Activated naive CD4-positive, alpha-beta T cell treated with anti-CD3 and anti-CD28 coated beads, Interleukin-2, amount 50 U/mL, for 16 hours (primary cell): Measurements from ENCODE around the gene TRIM72.
"Not testable (repeated sequence)": the region's sequence is repeated elsewhere in the genome, so short reads cannot be mapped to it uniquely, and the experiment has no call there.

ENCODE experiments used
- DNase-seq: peaks from one replicate; pipeline ENCODE4 v3.0.0-alpha.2; 2020

Gene TRIM72

DNA sequence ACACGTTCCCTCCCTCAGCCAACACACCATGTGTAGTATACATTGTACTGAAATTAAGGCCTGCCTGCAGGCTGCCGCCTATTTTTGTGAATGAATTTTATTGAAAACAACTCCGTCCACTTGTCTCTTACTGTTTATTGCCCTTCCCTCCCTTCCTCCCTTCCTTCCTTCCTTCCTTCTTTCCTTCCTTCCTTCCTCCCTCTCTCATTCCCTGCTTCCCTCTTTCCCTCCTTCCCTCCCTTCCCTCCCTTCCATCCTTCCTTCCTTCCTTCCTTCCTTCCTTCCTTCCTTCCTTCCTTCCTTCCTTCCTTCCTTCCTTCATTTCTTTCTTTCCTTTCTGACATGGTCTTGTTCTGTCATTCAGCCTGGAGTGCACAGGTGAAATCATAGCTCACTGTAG, 48.2 kb downstream of the TRIM72 start:
- DNase-seq: no peak

- DNase-seq: peak; percentile 68
Measured at GRCh38 chr16:31265329-31266245, 51.7 kb downstream of the TRIM72 start.

- DNase-seq: no peak
Measured at GRCh38 chr16:31267332-31268032, 53.6 kb downstream of the TRIM72 start.

- no peak for DNase-seq
Measured at GRCh38 chr16:31268033-31268365, 54.1 kb downstream of the TRIM72 start.

GRCh38 chr16:31268891-31269290, 55.0 kb downstream of the TRIM72 start:
- DNase-seq: no peak

DNA sequence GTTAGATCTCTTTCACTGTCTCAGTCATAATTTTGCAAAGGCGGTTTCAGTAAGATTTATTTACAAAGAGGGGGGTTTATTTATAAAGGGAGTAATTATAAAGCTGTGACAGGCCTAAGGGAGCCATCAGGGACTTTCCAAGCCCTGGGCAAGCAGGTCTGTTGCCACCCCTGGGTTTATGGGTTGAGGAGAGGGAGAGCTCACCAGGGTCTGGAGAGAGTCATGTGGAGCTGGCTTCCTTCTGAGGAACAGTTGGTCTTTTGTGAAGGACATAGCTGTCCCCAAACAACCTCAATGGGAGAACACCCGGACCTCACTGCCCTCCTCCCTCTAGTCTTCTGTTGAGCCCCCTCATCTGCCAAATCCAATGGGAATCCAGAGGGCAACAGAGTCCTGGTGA, 55.6 kb downstream of the TRIM72 start:
- DNase-seq: no peak

DNA sequence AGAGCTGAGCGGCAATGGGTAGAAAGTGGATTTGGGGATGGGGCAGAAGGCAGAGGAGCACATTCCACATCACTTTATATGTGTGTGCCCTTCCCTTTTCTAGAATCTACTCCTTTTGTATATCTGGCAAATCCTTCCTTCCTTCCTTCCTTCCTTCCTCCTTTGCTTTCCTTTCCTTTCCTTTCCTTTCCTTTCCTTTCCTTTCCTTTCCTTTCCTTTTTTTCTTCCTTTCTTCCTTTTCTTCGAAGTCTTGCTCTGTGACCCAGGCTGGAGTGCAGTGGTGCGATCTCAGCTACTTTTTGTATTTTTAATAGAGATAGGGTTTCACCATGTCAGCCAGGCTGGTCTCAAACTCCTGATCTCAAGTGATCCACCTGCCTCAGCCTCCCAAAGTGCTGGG, 56.1 kb downstream of the TRIM72 start:
- not testable (repeated sequence) for DNase-seq

DNA sequence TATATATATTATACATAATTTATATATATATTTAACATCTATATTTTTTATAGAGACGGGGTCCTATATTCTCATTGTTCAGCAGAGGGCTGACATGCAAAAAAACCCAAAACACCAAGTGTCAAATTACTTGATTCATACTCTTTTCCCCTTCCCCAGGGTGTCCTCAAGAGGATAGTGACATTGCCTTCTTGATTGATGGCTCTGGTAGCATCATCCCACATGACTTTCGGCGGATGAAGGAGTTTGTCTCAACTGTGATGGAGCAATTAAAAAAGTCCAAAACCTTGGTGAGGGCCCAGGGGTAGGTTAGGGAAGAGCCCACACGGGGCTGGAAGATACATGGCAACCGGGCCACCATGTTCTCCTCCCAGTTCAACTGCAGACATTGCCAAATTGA, 56.9 kb downstream of the TRIM72 start:
- DNase-seq: no peak

DNA sequence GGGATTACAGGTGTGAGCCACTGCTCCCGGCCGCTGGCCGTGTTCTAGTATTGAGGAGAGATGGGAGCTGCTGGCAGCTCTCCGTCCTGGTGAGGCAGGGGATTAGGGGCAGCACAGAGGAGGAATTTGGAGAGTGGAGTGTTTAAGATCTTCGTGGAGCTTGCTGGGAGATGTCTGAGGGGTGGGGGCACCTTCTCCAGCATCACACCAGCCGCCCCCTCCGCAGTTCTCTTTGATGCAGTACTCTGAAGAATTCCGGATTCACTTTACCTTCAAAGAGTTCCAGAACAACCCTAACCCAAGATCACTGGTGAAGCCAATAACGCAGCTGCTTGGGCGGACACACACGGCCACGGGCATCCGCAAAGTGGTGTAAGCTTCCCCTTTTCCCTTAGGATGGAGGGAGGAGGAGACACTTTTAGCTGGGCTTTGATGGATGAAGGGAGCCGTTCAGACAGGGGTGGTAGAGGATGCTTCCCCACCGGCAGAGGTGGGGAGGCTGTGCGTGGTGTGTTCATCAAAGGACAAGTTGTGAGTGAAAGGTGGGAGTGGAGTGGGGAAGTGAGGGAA, 57.8 kb downstream of the TRIM72 start:
- DNase-seq: no peak

GRCh38 chr16:31273187-31273586, 59.3 kb downstream of the TRIM72 start:
- DNase-seq: no peak

DNA sequence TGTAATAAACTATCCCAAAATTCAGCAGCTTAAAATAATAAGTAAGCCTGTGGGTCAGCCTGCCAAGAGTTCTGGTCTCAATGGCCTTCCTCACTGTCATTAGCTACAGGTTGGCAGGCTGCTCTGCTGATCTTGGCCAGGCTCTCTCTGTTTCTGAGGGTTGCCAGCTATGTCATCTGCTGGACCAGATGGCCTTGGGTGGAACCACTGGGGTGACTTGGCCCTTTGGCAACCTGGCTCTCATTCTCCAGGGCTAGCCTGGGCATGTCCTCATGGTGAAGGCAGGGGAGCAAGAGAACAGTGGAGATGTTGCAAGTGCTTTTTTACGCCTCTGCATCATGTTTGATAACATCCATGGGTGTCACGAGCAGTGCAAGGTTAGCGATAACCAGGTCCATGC, 59.8 kb downstream of the TRIM72 start:
- no peak for DNase-seq

GRCh38 chr16:31274831-31275816, 61.2 kb downstream of the TRIM72 start:
- DNase-seq: no peak

DNA sequence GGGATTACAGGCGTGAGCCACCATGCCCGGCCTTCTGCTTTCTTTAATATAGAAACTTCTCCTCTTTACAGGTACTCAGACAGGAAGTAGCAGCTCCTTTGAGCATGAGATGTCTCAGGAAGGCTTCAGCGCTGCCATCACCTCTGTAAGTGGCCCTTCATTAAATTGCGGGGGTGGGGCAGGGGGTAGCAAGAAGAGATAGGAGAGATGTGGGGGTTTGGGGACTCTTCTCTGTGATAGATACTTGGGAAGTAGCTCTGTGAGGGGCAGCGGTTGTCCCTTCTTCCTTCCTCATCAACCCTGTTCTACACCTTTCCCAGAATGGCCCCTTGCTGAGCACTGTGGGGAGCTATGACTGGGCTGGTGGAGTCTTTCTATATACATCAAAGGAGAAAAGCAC, 62.7 kb downstream of the TRIM72 start:
- no peak for DNase-seq

GRCh38 chr16:31277659-31278260, 63.8 kb downstream of the TRIM72 start:
- no peak for DNase-seq

GRCh38 chr16:31278853-31279252, 64.9 kb downstream of the TRIM72 start:
- DNase-seq: not testable (repeated sequence)
